ENCODE measurements around the gene HLA-A.

HLA-A gene

DNA sequence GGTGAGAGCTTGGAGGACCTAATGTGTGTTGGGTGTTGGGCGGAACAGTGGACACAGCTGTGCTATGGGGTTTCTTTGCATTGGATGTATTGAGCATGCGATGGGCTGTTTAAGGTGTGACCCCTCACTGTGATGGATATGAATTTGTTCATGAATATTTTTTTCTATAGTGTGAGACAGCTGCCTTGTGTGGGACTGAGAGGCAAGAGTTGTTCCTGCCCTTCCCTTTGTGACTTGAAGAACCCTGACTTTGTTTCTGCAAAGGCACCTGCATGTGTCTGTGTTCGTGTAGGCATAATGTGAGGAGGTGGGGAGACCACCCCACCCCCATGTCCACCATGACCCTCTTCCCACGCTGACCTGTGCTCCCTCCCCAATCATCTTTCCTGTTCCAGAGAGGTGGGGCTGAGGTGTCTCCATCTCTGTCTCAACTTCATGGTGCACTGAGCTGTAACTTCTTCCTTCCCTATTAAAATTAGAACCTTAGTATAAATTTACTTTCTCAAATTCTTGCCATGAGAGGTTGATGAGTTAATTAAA lies 3.0 kb downstream of the HLA-A start:
- no peak for DNase-seq (ENCODE audit: low read depth)
- TF ChIP-seq, protein P1, sequence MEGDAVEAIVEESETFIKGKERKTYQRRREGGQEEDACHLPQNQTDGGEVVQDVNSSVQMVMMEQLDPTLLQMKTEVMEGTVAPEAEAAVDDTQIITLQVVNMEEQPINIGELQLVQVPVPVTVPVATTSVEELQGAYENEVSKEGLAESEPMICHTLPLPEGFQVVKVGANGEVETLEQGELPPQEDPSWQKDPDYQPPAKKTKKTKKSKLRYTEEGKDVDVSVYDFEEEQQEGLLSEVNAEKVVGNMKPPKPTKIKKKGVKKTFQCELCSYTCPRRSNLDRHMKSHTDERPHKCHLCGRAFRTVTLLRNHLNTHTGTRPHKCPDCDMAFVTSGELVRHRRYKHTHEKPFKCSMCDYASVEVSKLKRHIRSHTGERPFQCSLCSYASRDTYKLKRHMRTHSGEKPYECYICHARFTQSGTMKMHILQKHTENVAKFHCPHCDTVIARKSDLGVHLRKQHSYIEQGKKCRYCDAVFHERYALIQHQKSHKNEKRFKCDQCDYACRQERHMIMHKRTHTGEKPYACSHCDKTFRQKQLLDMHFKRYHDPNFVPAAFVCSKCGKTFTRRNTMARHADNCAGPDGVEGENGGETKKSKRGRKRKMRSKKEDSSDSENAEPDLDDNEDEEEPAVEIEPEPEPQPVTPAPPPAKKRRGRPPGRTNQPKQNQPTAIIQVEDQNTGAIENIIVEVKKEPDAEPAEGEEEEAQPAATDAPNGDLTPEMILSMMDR (conservative IDR thresholded peaks at IDR 0.05; ENCODE audit: low read length), result no peak

DNA sequence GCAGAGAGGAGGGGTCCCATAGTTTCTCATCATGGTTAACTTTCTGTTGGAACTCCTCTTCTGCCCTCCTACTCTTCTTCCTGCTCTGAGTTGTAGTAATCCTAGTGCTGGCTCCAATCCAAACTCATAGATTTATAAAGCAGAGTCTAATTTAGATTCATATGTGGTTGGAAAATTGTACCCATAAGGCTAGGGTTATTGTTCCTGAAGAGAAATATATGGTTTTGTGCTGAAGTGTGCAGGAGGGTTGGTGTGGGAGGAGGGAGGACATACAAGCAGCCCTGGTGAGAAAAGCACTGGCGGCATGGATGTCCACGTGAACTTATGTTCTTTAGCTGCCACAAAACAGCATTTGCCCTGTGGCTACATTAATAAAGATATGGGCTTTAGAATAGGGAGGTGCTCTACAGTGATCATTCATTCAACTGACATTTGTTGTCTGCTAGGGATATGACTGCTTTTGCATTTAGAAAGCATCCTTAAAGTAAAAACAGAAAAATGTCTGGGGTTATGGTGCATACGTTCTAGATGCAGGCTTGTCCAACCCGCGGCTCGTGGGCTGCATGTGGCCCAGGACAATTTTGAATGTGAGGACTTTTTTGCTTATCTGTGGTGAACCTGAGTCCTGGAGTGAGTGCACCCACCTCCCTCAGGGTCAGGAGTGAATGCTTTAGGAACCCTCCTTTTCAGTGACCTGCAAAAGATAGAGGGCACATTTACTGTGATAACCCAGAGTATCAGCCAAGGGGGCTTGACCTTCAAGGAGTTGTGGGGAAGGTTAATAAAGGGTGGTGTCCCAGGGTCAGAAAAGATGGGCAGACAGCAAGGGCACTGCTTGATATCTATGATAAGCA lies 4.1 kb downstream of the HLA-A start:
- TF ChIP-seq, protein P1 (conservative IDR thresholded peaks at IDR 0.05; ENCODE audit: low read length), result no peak
- no peak overlapping the region for H3K4me3 ChIP-seq (ENCODE audit: low read length)
- no peak for DNase-seq (ENCODE audit: low read depth)

More for the DNA sequence above, 3.0 kb downstream of the HLA-A start:
- no peak overlapping the region for H3K4me3 ChIP-seq (ENCODE audit: low read length)

DNA sequence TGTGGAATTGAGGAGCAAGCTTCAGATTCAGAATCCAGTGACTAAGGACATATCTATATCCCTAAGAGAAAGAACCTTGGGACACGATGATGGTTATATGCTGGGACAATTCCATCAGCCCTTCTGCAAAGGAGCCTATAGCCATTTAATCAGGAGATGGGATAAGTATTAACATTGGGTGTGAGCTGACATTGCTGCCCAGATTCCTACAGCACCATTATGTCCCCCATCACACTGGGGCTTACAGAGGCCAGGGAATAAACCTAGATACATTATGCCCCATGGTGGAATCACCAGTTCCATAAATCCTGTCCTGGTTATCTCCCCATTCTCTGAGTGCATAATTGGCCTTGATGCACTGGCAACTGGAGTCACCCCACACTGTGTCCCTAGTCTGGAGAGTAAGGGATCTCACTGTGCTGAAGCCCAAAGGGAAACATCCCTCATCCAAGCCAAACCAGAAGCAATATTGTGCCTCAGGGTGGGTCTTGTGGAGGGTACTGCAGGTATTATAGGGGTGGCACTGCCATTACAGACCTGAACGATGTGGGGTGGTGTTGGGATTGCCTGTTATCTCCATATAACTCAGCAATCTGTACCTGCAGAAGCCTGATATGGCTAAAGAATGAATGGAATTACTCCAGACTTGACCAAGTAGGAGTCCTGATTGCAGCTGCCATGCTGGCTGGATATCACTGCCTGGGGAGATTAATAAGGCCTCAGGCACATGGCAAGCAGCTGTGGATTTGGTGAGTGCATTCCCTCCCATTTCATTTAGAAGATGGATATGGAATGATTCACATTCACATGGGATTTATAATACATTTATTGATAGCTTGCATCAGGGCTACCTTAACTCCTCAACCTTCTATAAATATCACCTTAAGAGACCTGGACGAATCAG lies 5.0 kb downstream of the HLA-A start:
- DNase-seq (ENCODE audit: low read depth), result peak; percentile 43
- TF ChIP-seq, protein P1 (conservative IDR thresholded peaks at IDR 0.05; ENCODE audit: low read length), result no peak
- no peak overlapping the region for H3K4me3 ChIP-seq (ENCODE audit: low read length)

DNA sequence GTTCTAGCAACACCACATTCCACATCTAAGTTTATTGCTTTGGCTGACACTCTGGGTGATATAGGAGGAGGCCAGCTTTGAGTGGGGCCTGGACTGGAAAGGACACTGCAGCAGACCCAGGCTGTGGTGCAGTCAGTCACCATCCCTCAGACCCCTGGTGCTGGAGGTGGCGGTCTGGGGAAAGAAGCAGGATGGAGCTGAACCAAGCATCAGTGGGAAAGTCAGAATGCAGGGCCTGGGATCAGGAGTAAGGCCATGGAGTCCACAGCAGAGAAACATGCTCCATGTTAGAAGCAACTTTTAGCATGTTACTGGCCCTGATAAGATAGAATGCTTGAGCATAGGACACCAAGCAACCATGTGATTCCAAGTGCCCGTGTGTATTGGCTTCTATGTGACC lies 5.9 kb downstream of the HLA-A start:
- no peak for DNase-seq (ENCODE audit: low read depth)
- TF ChIP-seq, protein P1 (conservative IDR thresholded peaks at IDR 0.05; ENCODE audit: low read length), result no peak
- no peak overlapping the region for H3K4me3 ChIP-seq (ENCODE audit: low read length)

DNA sequence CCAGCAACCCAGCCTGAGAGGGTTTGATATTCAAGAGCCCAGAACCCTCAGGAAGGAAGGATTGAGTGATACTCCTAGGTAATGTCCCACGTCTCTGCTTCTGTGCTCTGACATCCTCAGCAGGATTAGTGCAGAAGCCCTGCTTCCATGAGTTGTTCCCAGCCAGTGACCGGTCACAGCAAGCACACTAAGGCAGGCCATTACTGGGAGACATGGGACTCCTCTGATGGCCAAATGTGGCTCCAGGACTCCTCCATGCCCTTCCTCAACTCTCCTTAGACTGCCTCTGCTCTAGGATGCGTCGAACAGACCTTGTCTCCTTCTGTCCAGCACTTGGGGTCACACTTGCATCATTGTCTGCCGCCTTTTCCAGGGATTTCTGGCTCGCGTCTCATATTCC lies 7.6 kb downstream of the HLA-A start:
- DNase-seq (ENCODE audit: low read depth), result no peak
- H3K4me3 ChIP-seq (ENCODE audit: low read length), result no peak overlapping the region
- TF ChIP-seq, protein P1 (conservative IDR thresholded peaks at IDR 0.05; ENCODE audit: low read length), result no peak

DNA sequence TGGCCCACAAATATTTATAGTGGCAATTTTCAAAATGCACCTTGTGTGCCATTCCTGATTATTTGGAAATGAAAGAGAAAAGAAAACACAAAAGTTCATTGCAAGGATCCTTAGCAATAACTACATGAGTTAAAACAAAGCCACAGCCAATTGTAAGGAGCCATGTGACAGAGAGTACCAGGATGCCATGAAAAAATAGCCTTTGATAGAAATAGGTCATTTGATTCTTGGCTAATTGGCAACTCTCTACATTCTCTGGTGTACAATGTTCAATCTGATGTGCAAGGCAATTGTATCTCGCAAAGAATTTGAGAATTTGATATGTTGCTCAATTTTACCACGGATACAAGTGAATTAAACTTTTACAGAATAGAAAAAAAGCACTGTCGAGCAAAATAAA lies 9.6 kb downstream of the HLA-A start:
- TF ChIP-seq, protein P1 (conservative IDR thresholded peaks at IDR 0.05; ENCODE audit: low read length), result no peak
- DNase-seq (ENCODE audit: low read depth), result no peak
- H3K4me3 ChIP-seq (ENCODE audit: low read length), result no peak overlapping the region

Data from AG10803 (cell line).